HG03439 (cell line): ENCODE data around the gene C7.
A peak's percentile ranks its signal among the peaks of the same experiment; 100 is the strongest.
"Not testable (repeated sequence)": the region's sequence is repeated elsewhere in the genome, so short reads cannot be mapped to it uniquely, and the experiment has no call there.

ENCODE experiments used
- ATAC-seq: cut with Tn5 transposase; IDR thresholded peaks from one replicate; pipeline ENCODE4 v1.9.1; 2021; ENCODE audit warnings: mild to moderate bottlenecking, moderate library complexity; ENCODE audit not compliant: unreplicated experiment

C7 gene

DNA sequence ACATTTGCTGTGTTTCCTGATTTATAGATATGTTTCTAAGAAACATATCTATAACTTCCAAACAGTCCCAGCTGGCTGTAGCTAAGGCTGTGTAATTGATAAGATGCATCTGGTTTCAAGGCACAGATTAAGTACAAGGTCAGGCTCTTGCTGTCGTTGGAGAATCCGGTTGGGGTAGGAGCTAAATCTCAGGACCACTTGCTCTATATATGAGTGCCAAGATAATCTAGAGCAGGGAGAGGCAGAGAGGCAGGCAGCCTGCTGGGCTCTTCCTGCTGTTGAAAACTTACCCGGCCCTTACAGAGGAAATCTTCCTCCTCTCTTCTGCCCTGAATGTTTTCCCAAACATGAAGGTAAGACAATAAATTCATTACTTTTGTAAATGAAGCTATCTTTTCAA is at the start of gene C7:
TSS of gene C7 (plus strand) at position 234 of the 400 bp plus-strand sequence. CDS start at position 348, 114 bp downstream.
- ATAC-seq: no peak

DNA sequence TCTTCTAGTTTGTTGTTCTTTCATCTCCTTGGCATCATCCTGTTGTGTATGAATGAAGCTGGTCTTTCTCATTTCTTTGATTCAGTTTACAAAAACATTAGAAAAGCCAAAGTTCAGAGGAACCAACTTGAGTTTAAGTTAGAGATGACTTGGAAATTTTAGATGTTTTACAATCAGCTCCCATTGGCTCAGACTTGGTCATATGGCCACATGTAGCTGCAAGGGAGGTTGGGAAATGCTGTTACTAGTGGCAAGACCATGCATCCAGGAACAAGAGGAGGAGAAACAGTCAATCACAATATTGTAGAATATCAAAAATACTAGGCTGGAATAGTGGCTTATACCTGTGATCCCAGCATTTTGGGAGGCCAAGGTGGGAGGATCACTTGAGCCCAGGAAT is 48.6 kb upstream of the C7 start:
- no peak for ATAC-seq

DNA sequence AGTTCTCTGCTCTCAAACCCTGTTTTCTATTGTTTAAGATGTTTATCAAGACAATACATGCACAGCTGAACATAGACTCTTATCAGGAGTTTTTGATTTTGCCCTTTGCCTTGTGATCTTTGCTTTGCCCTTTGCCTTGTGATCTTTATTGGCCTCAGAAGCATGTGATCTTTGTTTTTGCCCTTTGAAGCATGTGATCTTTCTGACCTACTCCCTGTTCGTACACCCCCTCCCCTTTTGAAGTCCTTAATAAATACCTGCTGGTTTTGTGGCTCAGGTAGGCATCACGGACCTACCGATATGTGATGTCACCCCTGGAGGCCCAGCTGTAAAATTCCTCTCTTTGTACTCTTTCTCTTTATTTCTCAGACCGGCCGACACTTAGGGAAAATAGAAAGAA is 44.3 kb upstream of the C7 start:
- ATAC-seq: not testable (repeated sequence)

DNA sequence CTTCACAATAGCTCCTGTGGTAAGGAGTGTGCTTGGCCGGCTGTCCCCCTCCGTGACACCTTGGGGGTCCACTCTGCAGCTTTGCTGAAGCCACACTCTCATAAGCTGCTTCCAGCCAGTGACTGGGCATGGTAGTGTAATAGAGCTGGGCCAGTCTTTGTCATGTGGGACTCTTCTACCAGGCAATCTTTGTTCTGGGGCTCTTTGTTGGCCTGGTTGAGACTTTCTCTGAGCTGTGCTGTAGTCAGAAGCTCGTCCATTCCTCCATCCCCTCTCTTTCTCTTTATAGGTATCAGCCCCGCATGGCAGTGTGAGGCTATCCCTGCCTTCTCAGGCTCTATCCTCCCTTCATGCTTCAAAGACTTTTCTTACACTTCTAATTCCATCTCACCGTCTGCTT is 42.5 kb upstream of the C7 start:
- no peak for ATAC-seq

DNA sequence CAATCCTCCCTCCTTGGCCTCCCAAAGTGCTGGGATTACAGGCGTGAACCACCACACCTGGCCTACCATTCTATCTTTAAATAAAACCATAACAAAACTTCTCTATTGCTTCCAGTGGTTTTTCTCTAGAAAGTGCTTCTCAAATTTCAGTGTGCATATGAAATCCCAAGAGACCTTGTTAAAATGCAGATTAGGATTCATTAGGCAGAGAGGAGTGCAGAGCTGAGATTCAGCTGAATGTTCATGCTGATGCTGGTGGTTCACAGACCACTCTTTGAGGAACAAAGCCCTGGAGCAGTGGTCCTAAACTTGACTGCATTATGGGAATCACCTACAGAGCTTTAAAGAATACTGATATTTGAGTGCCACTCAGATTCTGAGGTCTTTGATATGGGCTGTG is 39.9 kb upstream of the C7 start:
- ATAC-seq: no peak

DNA sequence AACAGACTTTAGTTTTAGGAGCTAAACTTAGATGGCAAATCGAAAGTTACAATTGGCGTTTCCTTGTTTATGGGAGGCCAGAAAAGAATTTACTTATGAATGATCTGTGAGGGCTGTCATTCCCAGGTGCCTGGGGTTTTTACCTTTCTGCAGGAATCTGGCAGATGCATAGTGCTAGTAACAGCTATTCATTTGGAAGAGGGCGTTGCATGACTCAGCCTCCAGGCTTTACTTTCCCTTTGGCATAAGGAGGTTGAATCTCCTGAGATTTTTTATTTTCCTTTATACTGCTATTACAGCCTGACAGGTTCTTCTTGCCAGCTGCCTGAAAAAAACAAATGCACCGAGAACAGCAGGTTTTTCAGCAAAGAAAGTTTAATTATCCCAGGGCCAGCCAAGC is 38.1 kb upstream of the C7 start:
- ATAC-seq: no peak

DNA sequence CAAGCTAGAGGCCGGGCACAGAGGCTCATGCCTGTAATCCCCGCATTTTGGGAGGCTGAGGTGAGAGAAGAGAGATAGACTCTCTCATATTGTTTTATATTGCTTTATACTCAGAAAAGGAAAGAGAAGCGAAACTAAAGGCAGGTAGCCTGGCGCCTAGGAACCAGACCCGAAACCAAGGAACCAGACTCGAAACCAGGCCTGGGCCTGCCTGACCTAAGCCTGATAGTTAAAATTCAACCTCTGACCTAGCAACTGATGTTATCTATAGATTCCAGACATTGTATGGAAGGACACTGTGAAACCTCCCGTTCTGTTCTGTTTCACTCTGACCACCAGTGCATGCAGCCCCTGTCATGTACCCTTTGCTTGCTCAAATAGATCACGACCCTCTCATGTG is 37.0 kb upstream of the C7 start:
- ATAC-seq: not testable (repeated sequence)

DNA sequence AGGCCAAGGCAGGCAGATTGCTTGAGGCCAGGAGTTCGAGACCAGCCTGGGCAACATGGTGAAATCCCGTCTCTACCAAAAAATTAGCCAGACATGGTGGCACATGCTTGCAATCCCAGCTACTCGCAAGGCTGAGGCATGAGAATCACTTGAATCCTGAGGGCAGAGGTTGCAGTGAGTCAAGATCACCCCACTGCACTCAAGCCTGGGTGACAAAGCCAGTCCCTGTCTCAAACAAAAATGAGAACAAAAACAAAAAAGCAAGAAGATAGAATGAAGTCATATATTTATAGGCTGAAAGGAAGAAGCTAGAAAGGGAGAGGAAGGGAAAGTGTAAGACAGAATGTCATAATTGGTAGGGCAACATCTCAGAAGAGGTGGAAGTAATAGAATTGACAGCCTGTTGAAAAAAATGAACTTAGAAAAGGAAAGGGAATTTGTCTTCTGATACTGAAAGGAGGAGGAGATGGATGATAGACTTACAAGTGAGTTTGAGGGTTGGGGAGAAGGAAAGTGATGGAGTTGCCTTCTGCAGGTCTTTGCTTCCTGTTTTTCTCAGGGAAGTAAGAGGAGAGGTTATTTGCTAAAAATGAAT is 35.9 kb upstream of the C7 start:
- ATAC-seq: no peak

DNA sequence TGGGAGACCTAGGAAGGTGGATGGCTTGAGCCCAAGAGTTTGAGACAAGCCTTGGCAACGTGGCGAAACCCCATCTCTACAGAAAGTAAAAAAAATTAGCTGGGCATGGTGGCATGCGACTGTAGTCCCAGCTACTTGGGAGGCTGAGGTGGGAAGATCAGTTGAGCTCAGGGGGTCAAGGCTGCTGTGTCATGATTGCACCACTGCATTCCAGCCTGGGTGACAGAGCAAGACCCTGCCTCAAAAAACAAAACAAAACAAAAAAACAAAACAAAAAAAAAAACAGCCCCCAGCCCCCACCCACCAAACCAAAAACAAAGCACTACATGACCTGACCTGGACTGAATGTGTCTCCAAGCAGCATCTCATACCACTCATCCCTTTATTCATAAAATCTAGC is 33.3 kb upstream of the C7 start:
- no peak for ATAC-seq

DNA sequence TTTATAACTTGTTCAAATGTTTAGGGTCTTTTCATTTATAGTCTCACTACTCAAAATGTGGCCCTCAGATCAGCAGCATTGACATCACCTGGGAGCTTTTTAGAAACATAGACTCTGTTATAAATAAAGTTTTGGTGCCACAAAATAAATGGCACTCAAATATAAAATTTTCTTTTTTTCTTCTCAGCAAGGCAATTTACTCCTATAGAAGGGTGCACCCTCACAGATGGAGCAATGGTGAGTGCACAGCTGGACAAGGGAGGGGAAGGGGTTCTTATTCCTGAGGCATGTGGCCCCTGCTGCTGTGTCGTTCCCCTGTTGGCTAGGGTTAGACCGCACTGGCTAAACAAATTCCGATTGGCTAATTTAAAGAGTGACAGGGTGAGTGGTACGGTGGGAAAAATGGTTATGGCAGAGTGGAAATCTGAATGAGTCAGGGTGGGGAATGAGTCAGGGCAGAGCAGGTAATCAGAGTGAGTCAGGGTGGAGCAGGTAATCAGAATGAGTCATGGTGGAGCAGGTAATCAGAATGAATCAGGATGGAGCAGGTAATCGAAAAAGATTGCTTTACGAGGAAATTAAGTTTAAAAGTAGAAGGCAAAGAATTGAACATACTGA is 31.8 kb upstream of the C7 start:
- no peak for ATAC-seq

DNA sequence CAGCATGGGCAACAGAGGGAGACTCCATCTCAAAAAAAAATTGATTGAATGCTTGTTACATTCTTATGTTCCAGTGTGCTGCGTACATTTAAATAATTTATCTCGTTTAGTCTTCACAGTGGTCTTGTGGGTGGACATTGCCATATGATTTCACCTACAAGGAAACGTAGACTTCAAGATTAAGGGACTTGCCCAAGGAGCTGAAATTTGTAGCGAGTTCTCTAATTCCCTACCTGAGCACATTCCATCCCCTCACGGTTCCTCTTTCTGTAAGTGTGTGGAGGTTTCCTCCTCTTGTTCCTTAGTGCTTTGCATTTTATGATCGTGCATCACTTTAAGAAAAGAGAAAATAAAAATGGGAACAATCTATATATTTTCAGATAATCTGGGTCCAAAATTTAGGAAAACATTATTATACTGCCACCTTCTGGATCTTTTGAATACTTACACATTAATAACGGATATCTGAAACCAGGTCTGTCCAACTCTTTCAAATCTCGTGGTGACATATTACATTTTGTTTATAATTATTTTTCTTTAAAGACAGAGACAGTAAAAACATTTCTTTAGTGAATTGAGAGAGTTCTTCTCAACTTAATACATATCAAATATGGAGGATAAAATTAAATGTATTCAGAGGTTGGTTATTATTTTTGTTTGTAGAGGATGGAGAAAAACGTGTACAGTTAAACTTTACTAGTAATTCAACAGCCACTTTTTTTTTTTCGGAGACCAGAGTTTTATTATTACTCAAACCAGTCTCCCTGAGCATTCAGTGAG is 29.9 kb upstream of the C7 start:
- ATAC-seq: no peak

DNA sequence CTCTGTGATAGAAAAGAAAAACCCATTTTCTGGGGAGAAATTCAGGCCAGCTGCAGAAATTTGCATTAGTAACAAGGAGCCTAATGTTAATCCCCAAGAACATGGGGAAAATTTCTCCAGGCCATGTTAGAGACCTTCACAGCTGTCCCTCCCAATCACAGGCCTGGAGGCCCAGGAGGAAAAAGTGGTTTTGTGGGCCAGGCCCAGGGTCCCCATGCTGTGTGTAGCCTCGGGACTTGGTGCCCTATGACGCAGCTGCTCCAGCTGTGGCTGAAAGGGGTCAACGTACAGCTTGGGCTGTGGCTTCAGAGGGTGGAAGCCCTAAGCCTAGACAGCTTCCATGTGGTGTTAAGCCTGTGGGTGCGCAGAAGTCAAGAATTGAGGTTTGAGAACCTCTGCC is 27.0 kb upstream of the C7 start:
- ATAC-seq: no peak

DNA sequence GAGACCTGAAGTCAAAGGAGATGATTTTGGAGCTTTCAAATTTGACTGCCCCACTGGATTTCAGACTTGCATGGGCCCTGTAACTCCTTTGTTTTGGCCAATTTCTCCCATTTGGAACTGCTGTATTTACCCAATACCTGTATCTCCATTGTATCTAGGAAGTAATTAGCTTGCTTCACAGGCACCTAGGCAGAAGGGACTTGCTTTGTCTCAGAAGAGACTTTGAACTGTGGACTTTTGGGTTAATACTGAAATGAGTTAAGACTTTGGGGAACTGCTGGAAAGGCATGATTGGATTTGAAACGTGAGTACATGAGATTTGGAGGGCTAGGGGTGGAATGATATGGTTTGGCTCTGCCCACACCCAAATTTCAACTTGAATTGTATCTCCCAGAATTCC is 26.2 kb upstream of the C7 start:
- ATAC-seq: not testable (repeated sequence)

DNA sequence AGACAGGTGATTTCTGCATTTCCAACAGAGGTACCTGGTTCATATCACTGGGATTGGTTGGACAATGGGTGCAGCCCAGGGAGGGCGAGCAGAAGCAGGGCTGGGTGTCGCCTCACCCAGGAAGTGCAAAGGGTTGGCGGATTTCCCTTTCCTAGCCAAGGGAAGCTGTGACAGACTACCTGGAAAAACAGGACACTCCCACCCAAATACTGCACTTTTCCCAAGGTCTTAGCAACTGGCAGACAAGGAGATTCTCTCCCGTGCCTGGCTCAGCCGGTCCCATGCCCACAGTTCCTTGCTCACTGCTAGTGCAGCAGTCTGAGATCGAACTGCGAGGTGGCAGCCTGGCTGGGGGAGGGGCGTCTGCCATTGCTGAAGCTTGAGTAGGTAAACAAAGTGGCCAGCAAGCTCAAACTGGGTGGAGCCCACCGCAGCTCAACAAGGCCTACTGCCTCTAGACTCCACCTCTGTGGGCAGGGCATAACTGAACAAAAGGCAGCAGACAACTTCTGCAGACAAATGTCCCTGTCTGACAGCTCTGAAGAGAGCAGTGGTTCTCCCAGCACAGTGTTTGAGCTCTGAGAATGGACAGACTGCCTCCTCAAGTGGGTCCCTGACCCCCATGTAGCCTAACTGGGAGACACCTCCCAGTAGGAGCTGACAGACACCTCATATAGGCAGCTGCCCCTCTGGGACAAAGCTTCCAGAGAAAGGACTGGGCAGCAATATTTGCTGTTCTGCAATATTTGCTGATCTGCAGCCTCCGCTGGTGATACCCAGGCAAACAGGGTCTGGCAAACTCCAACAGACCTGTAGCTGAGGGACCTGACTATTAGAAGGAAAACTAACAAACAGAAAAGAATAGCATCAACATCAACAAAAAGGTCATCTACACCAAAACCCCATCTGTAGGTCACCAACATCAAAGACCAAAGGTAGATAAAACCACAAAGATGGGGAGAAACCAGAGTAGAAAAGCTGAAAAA is 13.6 kb upstream of the C7 start:
- not testable (repeated sequence) for ATAC-seq

DNA sequence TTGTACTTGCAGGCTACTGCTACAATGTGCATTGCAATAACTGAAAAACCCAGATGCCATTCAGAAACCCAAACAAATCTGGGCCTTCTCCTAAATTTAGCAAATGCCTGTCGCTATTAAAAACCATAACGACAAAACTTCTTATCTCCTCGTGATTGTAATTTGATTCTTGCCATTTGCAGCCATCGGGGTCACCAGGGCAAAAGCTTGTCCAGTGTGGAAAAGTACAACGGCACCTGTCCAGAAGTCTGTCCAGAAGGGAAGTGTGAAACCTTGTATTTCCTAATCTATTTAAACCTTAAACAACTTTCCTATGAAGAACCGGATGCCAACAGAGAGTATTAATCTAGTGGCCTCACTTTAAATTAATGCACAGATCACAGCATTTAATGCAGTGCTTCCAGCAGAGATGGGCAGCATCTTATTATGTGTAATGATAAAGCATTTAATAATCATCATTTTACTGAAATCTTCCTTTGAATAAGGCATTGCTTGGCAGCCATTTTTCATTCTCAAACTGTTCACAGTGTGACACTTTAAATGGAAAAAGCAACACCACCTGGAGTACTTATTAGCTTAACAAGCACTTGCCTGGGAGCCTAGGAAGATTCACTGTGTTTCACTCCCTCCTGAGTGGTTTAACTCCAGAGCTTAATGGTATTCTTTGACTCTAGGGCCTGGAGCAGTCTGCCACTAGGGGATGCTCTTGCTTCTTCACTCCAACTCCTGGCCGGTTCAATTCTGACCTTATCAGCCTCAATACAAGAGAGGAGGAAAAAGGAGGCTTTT is 4.9 kb upstream of the C7 start:
- peak; percentile 82 for ATAC-seq

DNA sequence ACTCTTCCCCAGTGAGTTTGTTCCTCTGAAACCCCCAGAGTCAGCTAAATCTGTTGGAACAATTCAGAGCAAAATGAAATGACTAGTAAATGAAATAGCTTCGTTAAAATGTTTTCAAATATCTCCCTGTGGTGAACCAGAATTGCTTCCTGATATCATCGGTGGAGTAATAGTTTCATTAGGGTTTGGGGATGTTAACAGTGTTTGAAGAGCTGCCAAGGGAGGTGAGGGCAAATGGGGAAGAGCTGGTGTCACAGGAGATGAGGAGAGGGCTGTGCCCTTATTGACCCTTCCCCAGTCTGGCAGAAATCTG is 4.3 kb upstream of the C7 start:
- no peak for ATAC-seq

DNA sequence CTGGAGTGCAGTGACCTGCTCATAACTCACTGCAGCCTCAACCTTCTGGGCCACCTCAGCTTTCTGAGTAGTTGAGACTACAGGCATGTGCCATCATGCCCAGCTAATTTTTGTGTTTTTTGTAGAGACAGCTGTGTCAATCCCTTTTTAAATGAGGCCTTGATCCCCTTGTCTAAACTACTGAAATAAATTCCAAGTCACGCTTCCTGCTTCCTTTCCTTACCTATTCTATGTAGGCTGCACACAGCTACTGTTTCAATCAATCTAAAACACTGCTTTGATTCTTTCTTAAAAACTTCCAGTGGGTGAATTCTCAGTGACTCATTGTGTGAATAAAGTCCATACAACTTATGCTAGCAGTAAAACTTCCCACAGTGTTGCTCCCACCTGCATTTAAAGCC is 2.9 kb upstream of the C7 start:
- ATAC-seq: no peak

DNA sequence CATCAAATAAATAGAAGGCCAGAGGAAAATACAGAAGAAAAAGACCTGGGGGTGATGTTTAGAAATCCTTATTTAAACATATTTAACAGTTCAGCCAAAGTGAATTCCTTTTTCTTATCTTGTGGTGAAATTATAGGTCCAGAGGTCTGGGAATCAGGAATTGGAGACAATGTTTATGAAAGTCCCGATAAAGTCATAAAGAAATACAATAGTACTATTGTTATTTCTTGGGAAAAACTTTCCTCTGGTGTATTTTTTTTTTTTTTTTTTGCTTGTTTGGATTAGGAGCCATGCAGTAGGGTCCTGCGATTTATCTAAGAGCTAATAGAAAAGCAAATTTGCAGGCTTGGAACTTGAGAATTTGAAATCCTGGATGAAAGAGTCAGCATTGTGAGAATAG is 426 bp downstream of the C7 start:
- no peak for ATAC-seq

DNA sequence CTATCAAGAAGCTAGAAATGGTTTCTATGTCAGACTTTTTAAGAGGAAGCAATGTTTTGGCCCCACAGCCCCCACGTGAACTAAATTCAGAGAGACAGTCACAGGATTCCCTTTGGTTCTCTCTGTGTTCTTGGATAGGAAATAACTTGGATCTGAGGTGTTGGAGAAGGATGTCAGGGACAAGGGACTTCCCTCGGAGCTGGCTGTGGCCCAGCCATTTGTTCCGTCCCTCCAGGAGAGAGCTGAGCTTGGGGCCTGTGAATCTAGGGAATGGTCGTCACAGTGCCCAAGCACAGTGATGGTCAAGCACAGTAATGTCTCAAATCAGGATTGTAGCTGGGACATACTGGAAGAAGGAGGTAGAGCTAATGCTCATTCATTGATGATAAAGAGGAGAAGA is 2.0 kb downstream of the C7 start:
- ATAC-seq: no peak

DNA sequence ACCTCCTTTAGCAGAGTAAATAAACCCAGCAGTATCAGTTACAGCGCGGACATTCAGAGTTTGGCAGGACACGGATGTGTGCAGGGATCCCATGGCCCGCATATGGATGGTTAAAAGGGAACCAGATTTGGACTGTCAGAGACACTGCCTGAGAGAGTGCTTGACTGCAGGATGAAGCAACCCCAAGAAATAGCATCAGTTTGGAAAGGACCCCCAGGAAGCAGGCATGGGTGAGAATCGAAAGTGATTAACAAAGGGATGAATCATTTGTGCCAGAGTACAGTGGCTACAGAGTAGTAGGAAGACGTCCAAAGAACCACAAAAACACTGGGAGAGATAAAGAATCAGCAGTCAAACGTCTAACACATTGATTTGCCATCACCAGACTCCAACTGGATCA is 5.5 kb downstream of the C7 start:
- ATAC-seq: no peak
